Thyroid gland (tissue), 4 donors: Measurements from ENCODE around the gene SYNE3. TPM values are rescaled to one million over a fixed set of nuclear protein-coding genes. Genes with fewer than 3 reads are reported as not detected.

Source experiments
- DNase-seq, 2 donors: peaks; one replicate each; pipeline ENCODE4 v3.0.0-alpha.2; 2019
- H3K27ac ChIP-seq, 3 donors: fragments of 200-600 bp; sonication (generic); 1 replicate in 2 of 3; 2 replicates in 1 of 3; pipeline ENCODE4 v1.5.1; 2016 to 2019; ENCODE audit warnings: mild to moderate bottlenecking in 1 of 3, moderate library complexity in 1 of 3
- H3K27me3 ChIP-seq: fragments of 200-600 bp; sonication (generic); one replicate; pipeline ENCODE4 v1.5.1; 2019
- H3K36me3 ChIP-seq, 2 donors: fragments of 200-600 bp; sonication (generic); one replicate each; pipeline ENCODE4 v1.5.1; 2016 to 2019
- H3K4me1 ChIP-seq, 2 donors: fragments of 200-600 bp; sonication (generic); one replicate each; pipeline ENCODE4 v1.5.1; 2017 to 2019
- H3K4me3 ChIP-seq, 3 donors: fragments of 200-600 bp; sonication (generic); replicated peaks in 1 of 3; 1 replicate in 2 of 3; 2 replicates in 1 of 3; pipeline ENCODE4 v1.5.1; 2016; ENCODE audit warnings: mild to moderate bottlenecking in 1 of 3
- H3K9me3 ChIP-seq: fragments of 200-600 bp; sonication (generic); one replicate; pipeline ENCODE4 v1.5.1; 2017
- CTCF ChIP-seq, 6 experiments: fragments of 200-600 bp in 3 of 6; fragments of 450-650 bp in 3 of 6; sonication (generic) in 3 of 6; IDR thresholded peaks; one replicate each; pipeline ENCODE4 v1.5.1; 2016 to 2019; ENCODE audit warnings: antibody characterized with exemption in 6 of 6, mild to moderate bottlenecking in 2 of 6, inconsistent platforms in 1 of 6, moderate library complexity in 1 of 6
- POLR2A ChIP-seq, 2 donors: fragments of 450-650 bp; IDR thresholded peaks; one replicate each; pipeline ENCODE4 v1.6.1; 2017; ENCODE audit warnings: antibody characterized with exemption in 2 of 2, mild to moderate bottlenecking in 2 of 2, moderate library complexity in 1 of 2
- WGBS, 2 donors: methylation state at CpG; one replicate each; pipeline ENCODE4 v1.1.5; 2017; 5-methylcytosine and 5-hydroxymethylcytosine counted together
- intact Hi-C: fragments of 100-400 bp; cut with DNase I; formaldehyde crosslinking; loops from one replicate; pipeline ENCODE4 v1.15.1; 2023
- total RNA-seq, 4 donors: library from RNA; depleted of rRNA; stranded (reverse); fragments of >200 nt; gene quantifications; one replicate each; pipeline ENCODE4 v1.2.3, GENCODE V29; 2016

The SYNE3 gene
- total RNA-seq, 4 donors from 2014 or later = 9.7 to 21.9 (median 17.6) TPM

- H3K4me1 ChIP-seq = peaks cover 32 to 34% of the 10 kb centered on the region in 2 donors
- H3K4me3 ChIP-seq = no peak overlapping the region
- DNase-seq = no peak
- WGBS, 2 donors = 81 to 85% methylated on average over 13 of the region's 13 CpGs
- intact Hi-C loops = loop anchor here (5.0 kb wide), 1 partner anchor 88 kb away; no protein-coding TSS in a partner anchor
- no peaks in the 10 kb centered on the region for H3K9me3 ChIP-seq
- H3K36me3 ChIP-seq = no peaks in the 10 kb centered on the region
- no peak overlapping the region for H3K27ac ChIP-seq
- TF ChIP-seq CTCF (IDR thresholded peaks at IDR 0.05) (no peak), POLR2A (IDR thresholded peaks at IDR 0.05) (no peak)
- H3K27me3 ChIP-seq = no peaks in the 10 kb centered on the region
Measured at GRCh38 chr14:95530473-95531276, 14.2 kb upstream of the SYNE3 start.

- no peaks in the 10 kb centered on the region for H3K36me3 ChIP-seq
- intact Hi-C loops = no loop called here
Measured at GRCh38 chr14:95529216-95529615, 12.8 kb upstream of the SYNE3 start.

GRCh38 chr14:95527387-95528002, 11.0 kb upstream of the SYNE3 start:
- Histone ChIP-seq H3K36me3 (no peaks in the 10 kb centered on the region), H3K4me3 (no peak overlapping the region), H3K27me3 (no peaks in the 10 kb centered on the region), H3K4me1 (peaks cover 34 to 43% of the 10 kb centered on the region in 2 donors), H3K9me3 (no peaks in the 10 kb centered on the region), H3K27ac (peak overlapping the region; percentile 31 to 69 (median 66))
- TF ChIP-seq CTCF (IDR thresholded peaks at IDR 0.05) = peak; percentile 54 to 82 (median 72)
- no peak for TF ChIP-seq POLR2A (IDR thresholded peaks at IDR 0.05)
- WGBS, 2 donors = 61 to 63% methylated on average over 4 of the region's 4 CpGs
- intact Hi-C loops = no loop called here
- peak; percentile 56 to 59 for DNase-seq

More at GRCh38 chr14:95529216-95529615, 12.8 kb upstream of the SYNE3 start:
- peaks cover 33 to 40% of the 10 kb centered on the region in 2 donors for H3K4me1 ChIP-seq
- no peaks in the 10 kb centered on the region for H3K27me3 ChIP-seq
- DNase-seq = no peak
- no peak for TF ChIP-seq CTCF (IDR thresholded peaks at IDR 0.05)
- no peak for TF ChIP-seq POLR2A (IDR thresholded peaks at IDR 0.05)
- no peak overlapping the region for H3K27ac ChIP-seq
- no peaks in the 10 kb centered on the region for H3K9me3 ChIP-seq
- no peak overlapping the region for H3K4me3 ChIP-seq
- 97% methylated on average over 7 of the region's 7 CpGs for WGBS, 2 donors

GRCh38 chr14:95526483-95527386, 10.3 kb upstream of the SYNE3 start:
- Histone ChIP-seq H3K4me3 (no peak overlapping the region), H3K4me1 (peaks cover 32 to 36% of the 10 kb centered on the region in 2 donors), H3K27me3 (no peaks in the 10 kb centered on the region), H3K27ac (peak overlapping the region; percentile 42 to 69 (median 66)), H3K36me3 (no peaks in the 10 kb centered on the region), H3K9me3 (no peaks in the 10 kb centered on the region)
- peak in 1 of 2 donors; percentile 27 for DNase-seq
- intact Hi-C loops = no loop called here
- WGBS, 2 donors = 22 to 30% methylated on average over 9 of the region's 9 CpGs
- TF ChIP-seq CTCF (IDR thresholded peaks at IDR 0.05) (no peak), POLR2A (IDR thresholded peaks at IDR 0.05) (no peak)
